Stomach (tissue), 4 donors: Measurements from ENCODE around the gene SLC38A9.

Experiments used
- CTCF ChIP-seq, 7 experiments: fragments of 450-650 bp in 4 of 7; fragments of 200-600 bp in 3 of 7; sonication (generic) in 3 of 7; IDR thresholded peaks; one replicate each; pipeline ENCODE4 v1.5.1; 2016 to 2019; ENCODE audit warnings: antibody characterized with exemption in 7 of 7, control low read depth in 2 of 7, mild to moderate bottlenecking in 1 of 7
- EP300 ChIP-seq: sonication (generic); formaldehyde crosslinking; IDR thresholded peaks from one replicate; pipeline ENCODE4 v1.6.1; 2017; ENCODE audit warnings: antibody characterized with exemption
- POLR2A ChIP-seq, 4 donors: fragments of 450-650 bp; IDR thresholded peaks; one replicate each; pipeline ENCODE4 v1.6.1; 2016; ENCODE audit warnings: antibody characterized with exemption in 4 of 4, control low read depth in 2 of 4, mild to moderate bottlenecking in 1 of 4, moderate library complexity in 1 of 4
- POLR2AphosphoS5 ChIP-seq, 3 donors: sonication (generic); formaldehyde crosslinking; IDR thresholded peaks; one replicate each; pipeline ENCODE4 v1.6.1; 2016; ENCODE audit warnings: antibody characterized with exemption in 3 of 3

GRCh38 chr5:55636683-55637082, 75.4 kb downstream of the SLC38A9 start:
- TF ChIP-seq CTCF (IDR thresholded peaks at IDR 0.05) (no peak), POLR2A (IDR thresholded peaks at IDR 0.05) (no peak), POLR2AphosphoS5 (IDR thresholded peaks at IDR 0.05) (peak in 1 of 3 donors; percentile 44), EP300 (no peak)
